Astrocyte (in vitro differentiated cells and primary cell): ENCODE measurements around the gene STARD4. TPM values are rescaled to one million over a fixed set of nuclear protein-coding genes. Genes with fewer than 3 reads are reported as not detected.

Source experiments
- DNase-seq: peaks from one replicate; pipeline ENCODE4 v3.0.0-alpha.2; 2010; ENCODE audit warnings: low read depth
- FAIRE-seq: peaks from 2 replicates; lab custom pipeline; 2011; peaks lifted over from hg19 to GRCh38; lab: Jason Lieb, UNC
- H2AFZ ChIP-seq: 2 replicates; pipeline ENCODE4 v1.6.0; 2012; ENCODE audit warnings: low read depth, low read length, inconsistent platforms
- H3K27ac ChIP-seq: 2 replicates; pipeline ENCODE4 v1.5.1; 2011; ENCODE audit warnings: low read depth, low read length, inconsistent platforms
- H3K27me3 ChIP-seq: 2 replicates; pipeline ENCODE4 v1.6.0; 2011; ENCODE audit warnings: low read length, inconsistent platforms; ENCODE audit not compliant: insufficient read depth
- H3K36me3 ChIP-seq: 2 replicates; pipeline ENCODE4 v1.5.1; 2011; ENCODE audit warnings: low read length, inconsistent platforms; ENCODE audit not compliant: insufficient read depth
- H3K4me1 ChIP-seq: 2 replicates; pipeline ENCODE4 v1.5.1; 2011; ENCODE audit warnings: low read length, inconsistent platforms; ENCODE audit not compliant: insufficient read depth
- H3K4me2 ChIP-seq: 2 replicates; pipeline ENCODE4 v1.6.0; 2012; ENCODE audit warnings: low read length, inconsistent platforms
- H3K4me3 ChIP-seq: 2 replicates; pipeline ENCODE4 v1.5.1; 2011; ENCODE audit warnings: low read depth, mild to moderate bottlenecking, low read length, inconsistent platforms; ENCODE audit not compliant: insufficient read depth
- H3K79me2 ChIP-seq: 2 replicates; pipeline ENCODE4 v1.6.0; 2012; ENCODE audit warnings: mild to moderate bottlenecking, low read length, inconsistent platforms; ENCODE audit not compliant: insufficient read depth
- H3K9ac ChIP-seq: 2 replicates; pipeline ENCODE4 v1.6.0; 2012; ENCODE audit warnings: mild to moderate bottlenecking, low read length, inconsistent platforms
- H3K9me3 ChIP-seq: 2 replicates; pipeline ENCODE4 v1.5.1; 2012; ENCODE audit warnings: low read depth, mild to moderate bottlenecking, low read length, inconsistent platforms; ENCODE audit not compliant: insufficient read depth
- H4K20me1 ChIP-seq: 2 replicates; pipeline ENCODE4 v1.6.0; 2012; ENCODE audit warnings: low read length, inconsistent platforms; ENCODE audit not compliant: insufficient read depth
- H3K27ac Mint-ChIP-seq: one replicate; pipeline ENCODE4 v1.8.0; 2021; ENCODE audit warnings: mild to moderate bottlenecking, mixed read lengths; ENCODE audit not compliant: unreplicated experiment
- H3K27me3 Mint-ChIP-seq: one replicate; pipeline ENCODE4 v1.8.0; 2021; ENCODE audit warnings: low read depth, mixed read lengths; ENCODE audit not compliant: unreplicated experiment
- H3K36me3 Mint-ChIP-seq: one replicate; pipeline ENCODE4 v1.8.0; 2021; ENCODE audit warnings: low read depth, mixed read lengths; ENCODE audit not compliant: unreplicated experiment
- H3K4me1 Mint-ChIP-seq: one replicate; pipeline ENCODE4 v1.8.0; 2021; ENCODE audit warnings: low read depth, mixed read lengths; ENCODE audit not compliant: unreplicated experiment
- H3K4me3 Mint-ChIP-seq: one replicate; pipeline ENCODE4 v1.8.0; 2021; ENCODE audit warnings: mild to moderate bottlenecking, moderate library complexity, mixed read lengths; ENCODE audit not compliant: unreplicated experiment
- H3K9me3 Mint-ChIP-seq: one replicate; pipeline ENCODE4 v1.8.0; 2021; ENCODE audit warnings: mild to moderate bottlenecking, mixed read lengths; ENCODE audit not compliant: unreplicated experiment
- CTCF ChIP-seq: IDR thresholded peaks from 2 replicates; pipeline ENCODE4 v1.5.1; 2011; ENCODE audit warnings: low read depth, mild to moderate bottlenecking, inconsistent platforms, low read length, moderate library complexity; ENCODE audit not compliant: insufficient read depth
- EZH2 ChIP-seq: IDR thresholded peaks from 2 replicates; pipeline ENCODE4 v1.6.1; 2012; ENCODE audit warnings: mild to moderate bottlenecking, low read length, inconsistent platforms; ENCODE audit not compliant: insufficient read depth
- total RNA-seq: library from RNA; stranded (reverse); gene quantifications from 2 replicates; pipeline ENCODE4 v1.2.1, GENCODE V29; 2021

Gene STARD4
- total RNA-seq, 1 donor from 2014 or later = 84.9 TPM

- H3K4me1 ChIP-seq = peaks cover 3% of the 10 kb centered on the region
- H4K20me1 ChIP-seq = peaks cover 36% of the 10 kb centered on the region
- Mint-ChIP-seq H3K27ac (peak overlapping the region; percentile 78), H3K9me3 (peaks cover 2% of the 10 kb centered on the region), H3K4me1 (peaks cover 13% of the 10 kb centered on the region), H3K27me3 (no peaks in the 10 kb centered on the region), H3K4me3 (peak overlapping the region; percentile 92), H3K36me3 (no peaks in the 10 kb centered on the region)
- H3K27me3 ChIP-seq = no peaks in the 10 kb centered on the region
- peaks cover 61% of the 10 kb centered on the region for H3K79me2 ChIP-seq
- H3K9me3 ChIP-seq = no peaks in the 10 kb centered on the region
- no peak for FAIRE-seq
- peak overlapping the region; percentile 78 for H3K4me3 ChIP-seq
- peak overlapping the region; percentile 97 for H3K4me2 ChIP-seq
- DNase-seq = peak; percentile 32
- peak overlapping the region; percentile 97 for H3K9ac ChIP-seq
- peak overlapping the region; percentile 79 for H2AFZ ChIP-seq
- TF ChIP-seq EZH2 = no peak
- H3K27ac ChIP-seq = peak overlapping the region; percentile 93
- no peaks in the 10 kb centered on the region for H3K36me3 ChIP-seq
Observed at GRCh38 chr5:111511174-111511830, 1.0 kb downstream of the STARD4 start.

GRCh38 chr5:111509119-111509518 lies 3.2 kb downstream of the STARD4 start:
- no peaks in the 10 kb centered on the region for H3K27me3 Mint-ChIP-seq
- no peak for TF ChIP-seq EZH2
- H3K9me3 ChIP-seq = no peaks in the 10 kb centered on the region

GRCh38 chr5:111507276-111507675 lies 5.1 kb downstream of the STARD4 start:
- no peak overlapping the region for H3K27ac Mint-ChIP-seq
- Histone ChIP-seq H3K36me3 (no peaks in the 10 kb centered on the region), H3K9ac (no peak overlapping the region), H3K79me2 (peaks cover 71% of the 10 kb centered on the region), H3K27me3 (no peaks in the 10 kb centered on the region), H2AFZ (no peak overlapping the region), H3K4me1 (peaks cover 3% of the 10 kb centered on the region), H3K9me3 (no peaks in the 10 kb centered on the region), H3K4me2 (no peak overlapping the region), H3K4me3 (no peak overlapping the region), H4K20me1 (peaks cover 36% of the 10 kb centered on the region), H3K27ac (no peak overlapping the region)
- H3K4me3 Mint-ChIP-seq = no peak overlapping the region
- no peak for DNase-seq
- TF ChIP-seq EZH2 (no peak), CTCF (no peak)
- FAIRE-seq = no peak
- no peaks in the 10 kb centered on the region for H3K27me3 Mint-ChIP-seq
- peaks cover 17% of the 10 kb centered on the region for H3K4me1 Mint-ChIP-seq
- no peaks in the 10 kb centered on the region for H3K9me3 Mint-ChIP-seq
- peaks cover 2% of the 10 kb centered on the region for H3K36me3 Mint-ChIP-seq

More at GRCh38 chr5:111509119-111509518, 3.2 kb downstream of the STARD4 start:
- Histone ChIP-seq H3K4me3 (peak overlapping the region; percentile 78), H4K20me1 (peaks cover 36% of the 10 kb centered on the region), H2AFZ (no peak overlapping the region), H3K27ac (no peak overlapping the region), H3K4me2 (peak overlapping the region; percentile 97), H3K79me2 (peaks cover 72% of the 10 kb centered on the region), H3K36me3 (no peaks in the 10 kb centered on the region), H3K9ac (no peak overlapping the region), H3K27me3 (no peaks in the 10 kb centered on the region), H3K4me1 (peaks cover 3% of the 10 kb centered on the region)
- Mint-ChIP-seq H3K4me3 (no peak overlapping the region), H3K4me1 (peaks cover 13% of the 10 kb centered on the region), H3K27ac (no peak overlapping the region), H3K36me3 (no peaks in the 10 kb centered on the region), H3K9me3 (peaks cover 2% of the 10 kb centered on the region)
- DNase-seq (no peak), FAIRE-seq (no peak)
